OCI-LY7 (cell line): ENCODE data around the gene HRC.

Experiments
- EZH2phosphoT487 ChIP-seq: fragments of 200-600 bp; sonication (generic); IDR thresholded peaks from 2 replicates; pipeline ENCODE4 v1.6.1; 2018; ENCODE audit warnings: low read depth, borderline replicate concordance, mild to moderate bottlenecking, mixed run types, antibody characterized with exemption, low read length, moderate library complexity, mixed read lengths
- TF ChIP-seq, protein P1 (sequence below): fragments of 200-600 bp; sonication (generic); conservative IDR thresholded peaks from 2 replicates; pipeline ENCODE4 v1.5.1; 2014; ENCODE audit warnings: mild to moderate bottlenecking, antibody characterized with exemption, low read length, moderate library complexity, mixed read lengths

DNA sequence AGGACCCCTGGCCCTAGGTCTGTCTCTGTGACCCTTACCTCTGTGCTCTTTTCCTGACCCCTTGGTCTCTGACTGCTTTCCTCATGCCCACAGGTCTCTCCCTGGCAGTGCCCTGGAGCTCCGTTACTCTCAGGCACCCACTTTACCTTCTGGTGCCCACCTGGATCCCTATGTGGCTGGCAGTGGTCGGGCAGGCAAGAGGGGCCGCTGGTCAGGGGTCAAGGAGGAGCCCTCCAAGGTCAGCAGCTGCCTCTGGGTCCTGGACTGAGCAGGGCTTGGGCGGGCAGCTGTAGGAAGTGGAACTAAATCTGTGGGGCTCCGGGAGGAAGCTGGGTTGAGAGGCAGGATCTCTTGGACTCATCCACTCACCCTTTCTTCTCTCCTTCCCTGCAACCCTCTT is 19.5 kb downstream of the HRC start:
- TF ChIP-seq, protein P1, sequence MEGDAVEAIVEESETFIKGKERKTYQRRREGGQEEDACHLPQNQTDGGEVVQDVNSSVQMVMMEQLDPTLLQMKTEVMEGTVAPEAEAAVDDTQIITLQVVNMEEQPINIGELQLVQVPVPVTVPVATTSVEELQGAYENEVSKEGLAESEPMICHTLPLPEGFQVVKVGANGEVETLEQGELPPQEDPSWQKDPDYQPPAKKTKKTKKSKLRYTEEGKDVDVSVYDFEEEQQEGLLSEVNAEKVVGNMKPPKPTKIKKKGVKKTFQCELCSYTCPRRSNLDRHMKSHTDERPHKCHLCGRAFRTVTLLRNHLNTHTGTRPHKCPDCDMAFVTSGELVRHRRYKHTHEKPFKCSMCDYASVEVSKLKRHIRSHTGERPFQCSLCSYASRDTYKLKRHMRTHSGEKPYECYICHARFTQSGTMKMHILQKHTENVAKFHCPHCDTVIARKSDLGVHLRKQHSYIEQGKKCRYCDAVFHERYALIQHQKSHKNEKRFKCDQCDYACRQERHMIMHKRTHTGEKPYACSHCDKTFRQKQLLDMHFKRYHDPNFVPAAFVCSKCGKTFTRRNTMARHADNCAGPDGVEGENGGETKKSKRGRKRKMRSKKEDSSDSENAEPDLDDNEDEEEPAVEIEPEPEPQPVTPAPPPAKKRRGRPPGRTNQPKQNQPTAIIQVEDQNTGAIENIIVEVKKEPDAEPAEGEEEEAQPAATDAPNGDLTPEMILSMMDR: no peak
- TF ChIP-seq EZH2phosphoT487: no peak
